ENCODE results near the gene RRM1. TPM values are rescaled to one million over a fixed set of nuclear protein-coding genes. Genes with fewer than 3 reads are reported as not detected.
A peak's percentile ranks its signal among the peaks of the same experiment; 100 is the strongest.

The RRM1 gene
- total and polyA plus RNA-seq, 10 of the 15 experiments (the other 5 are each of a cell fraction or from before 2014, with no cell fraction given): 94.0 to 255 (median 148) TPM

- H2AFZ ChIP-seq (ENCODE audit: control insufficient read depth, low read depth, low read length): no peak overlapping the region
- TF ChIP-seq TCF3 (IDR thresholded peaks at IDR 0.05; ENCODE audit: borderline replicate concordance, insufficient read depth, low read depth, low read length) (no peak), PKNOX1 (IDR thresholded peaks at IDR 0.05) (peak; percentile 51; the same call in 1 of the 2 replicates), KAT2A (conservative IDR thresholded peaks at IDR 0.05; ENCODE audit: control insufficient read depth, low read depth, low read length) (no peak), CEBPB (IDR thresholded peaks at IDR 0.05; ENCODE audit: borderline replicate concordance in 1 of 2, low read depth in 2 of 2, low read length in 2 of 2) (no peak), CEBPZ (IDR thresholded peaks at IDR 0.05; ENCODE audit: low read depth, low read length) (no peak), SPI1 (IDR thresholded peaks at IDR 0.05; ENCODE audit: borderline replicate concordance, insufficient read depth, low read depth, low read length) (peak; percentile 46; the same call in 1 of the 2 replicates), RUNX3 (IDR thresholded peaks at IDR 0.05; ENCODE audit: low read length) (peak; percentile 12; the same call in 1 of the 2 replicates), MTA3 (IDR thresholded peaks at IDR 0.05; ENCODE audit: borderline replicate concordance, low read length) (no peak)
- POLR2A ChIA-PET: no interaction called here
- H3K27ac ChIP-seq (ENCODE audit: control insufficient read depth, insufficient read depth): no peak overlapping the region
- H3K27me3 ChIP-seq (replicated peaks in 1 of 2; ENCODE audit: control insufficient read depth in 2 of 2, insufficient read depth in 2 of 2, low read length in 1 of 2): no peaks in the 10 kb centered on the region
- SMC1A ChIA-PET (ENCODE audit: uncharacterized antibody, unreplicated experiment): interaction anchor here (0.8 to 21.1 kb wide), 9 partner anchors 9 to 228 kb away, joined by 3 to 805 read pairs (median 4); partner anchors contain the start of genes RHOG and STIM1
- WGBS (ENCODE audit: insufficient coverage, insufficient replicate concordance, low lambda C conversion rate, missing lambda C conversion rate): 79% methylated on average over 5 of the region's 5 CpGs
- H3K4me3 ChIP-seq: no peak overlapping the region
- RAD21 ChIA-PET (ENCODE audit: unreplicated experiment): interaction anchor here (2.2 to 20.6 kb wide), 2 partner anchors 213 to 225 kb away, joined by 6 to 605 read pairs; partner anchors contain the start of genes RHOG and STIM1
- DNase-seq (ENCODE audit: low read depth, low spot score) (no peak), FAIRE-seq (no peak), ATAC-seq (no peak)
- CTCF ChIA-PET: interaction anchor here (0.6 to 13.4 kb wide), 5 partner anchors 9 to 218 kb away, joined by 3 to 979 read pairs (median 3); partner anchors contain the start of genes RHOG and STIM1
- H3K4me1 ChIP-seq (ENCODE audit: control insufficient read depth, insufficient read depth, low read length): peaks cover 6% of the 10 kb centered on the region; the same call in 1 of the 2 replicates
- H3K9me3 ChIP-seq (replicated peaks; ENCODE audit: control insufficient read depth, insufficient read depth, low read length): no peaks in the 10 kb centered on the region
- peaks cover 4 to 6% of the 10 kb centered on the region in 2 experiments; a peak in 2 of 4 replicates for H3K36me3 ChIP-seq (ENCODE audit: control insufficient read depth in 2 of 2, insufficient read depth in 2 of 2, low read length in 1 of 2)
- no peaks in the 10 kb centered on the region for H3K79me2 ChIP-seq (ENCODE audit: control insufficient read depth, insufficient read depth, low read length)
- no TSS peak for BruUV-seq (replicated peaks)
- H4K20me1 ChIP-seq (ENCODE audit: control insufficient read depth, insufficient read depth): no peaks in the 10 kb centered on the region
- H3K4me2 ChIP-seq (ENCODE audit: control insufficient read depth, insufficient read depth): 0 out of 2 replicates have a peak overlapping the region, but pooled peaks have one; percentile 26
- in situ Hi-C loops (cut with MboI): loop anchor here (5.0 kb wide), 1 partner anchor 220 kb away; no protein-coding TSS in a partner anchor
- no peak overlapping the region for H3K9ac ChIP-seq (ENCODE audit: control insufficient read depth, insufficient read depth, low read length)
- intact Hi-C loops (cut with micrococcal nuclease; ENCODE audit: unreplicated experiment): no loop called here
Observed at GRCh38 chr11:4066910-4067309, 27.7 kb upstream of the RRM1 start.
